Endothelial cell of umbilical vein (primary cell): ENCODE data around the gene PCNX1. TPM values are rescaled to one million over a fixed set of nuclear protein-coding genes. Genes with fewer than 3 reads are reported as not detected.
A peak's percentile ranks its signal among the peaks of the same experiment; 100 is the strongest.

Experiments used
- BruUV-seq: library from RNA; stranded (reverse); fragments of 400-500 nt; replicated peaks from 2 replicates; lab custom pipeline; 2021; lab: Mats Ljungman, UMichigan
- CTCF ChIA-PET: fragments of 300-600, 350-600 bp; sonication (Branson Sonifier 250); formaldehyde crosslinking; loops from one replicate; lab custom pipeline; 2021; ENCODE audit warnings: antibody characterized with exemption, inconsistent platforms; lab: Charles Lee
- POLR2A ChIA-PET: fragments of 300-600, 350-600 bp; sonication (Branson Sonifier 250); formaldehyde crosslinking; loops from one replicate; lab custom pipeline; 2021; ENCODE audit warnings: antibody characterized with exemption, inconsistent platforms; lab: Charles Lee
- DNase-seq: peaks from one replicate; pipeline ENCODE4 v3.0.0-alpha.2; 2011; ENCODE audit warnings: low read depth, low spot score
- FAIRE-seq: peaks from 2 replicates; lab custom pipeline; 2011; peaks lifted over from hg19 to GRCh38; lab: Jason Lieb, UNC
- H2AFZ ChIP-seq: 2 replicates; pipeline ENCODE4 v1.6.0; 2012; ENCODE audit warnings: low read depth, low read length, control low read depth, inconsistent platforms
- H3K27ac ChIP-seq: 2 replicates; pipeline ENCODE4 v1.5.1; 2011; ENCODE audit warnings: low read depth, mild to moderate bottlenecking, control low read depth, low read length, moderate library complexity; ENCODE audit not compliant: insufficient read depth
- H3K27me3 ChIP-seq, 2 experiments: 2 replicates each; pipeline versions ENCODE4 v1.6.0 to v1.6.1; 2011; ENCODE audit warnings: low read length in 2 of 2, mixed read lengths in 1 of 2; ENCODE audit not compliant: control insufficient read depth in 2 of 2, insufficient read depth in 2 of 2
- H3K36me3 ChIP-seq, 2 experiments: 2 replicates in 1 of 2; 3 replicates in 1 of 2; pipeline ENCODE4 v1.5.1; 2011; ENCODE audit warnings: low read length in 2 of 2, mild to moderate bottlenecking in 1 of 2, moderate library complexity in 1 of 2; ENCODE audit not compliant: control insufficient read depth in 2 of 2, insufficient read depth in 2 of 2; ENCODE audit errors: extremely low read depth in 1 of 2
- H3K4me1 ChIP-seq: 3 replicates; pipeline ENCODE4 v1.5.1; 2011; ENCODE audit warnings: mild to moderate bottlenecking, low read length; ENCODE audit not compliant: control insufficient read depth, insufficient read depth; ENCODE audit errors: extremely low read depth
- H3K4me2 ChIP-seq: 2 replicates; pipeline ENCODE4 v1.6.1; 2011; ENCODE audit warnings: low read length, control low read depth, mixed read lengths; ENCODE audit not compliant: insufficient read depth
- H3K4me3 ChIP-seq, 3 experiments: fragments of 200-600 bp in 1 of 3; sonication (generic), shearing (Covaris generic) in 1 of 3; replicated peaks in 1 of 3; 2 replicates each; pipeline ENCODE4 v1.5.1; 2011 to 2016; ENCODE audit warnings: control low read depth in 3 of 3, low read length in 3 of 3, mild to moderate bottlenecking in 2 of 3, inconsistent platforms in 1 of 3, low read depth in 1 of 3, moderate library complexity in 1 of 3; ENCODE audit not compliant: insufficient read depth in 1 of 3
- H3K79me2 ChIP-seq: 2 replicates; pipeline ENCODE4 v1.6.0; 2012; ENCODE audit warnings: low read length, inconsistent platforms; ENCODE audit not compliant: control insufficient read depth, insufficient read depth
- H3K9ac ChIP-seq: replicated peaks from 2 replicates; pipeline ENCODE3; 2011; ENCODE audit warnings: low read length, control low read depth; ENCODE audit not compliant: insufficient read depth; ENCODE audit errors: extremely low read depth
- H3K9me1 ChIP-seq: replicated peaks from 3 replicates; pipeline ENCODE4 v1.6.0; 2011; ENCODE audit warnings: mild to moderate bottlenecking, low read length; ENCODE audit not compliant: control insufficient read depth, insufficient read depth; ENCODE audit errors: extremely low read depth
- H3K9me3 ChIP-seq: replicated peaks from 2 replicates; pipeline ENCODE4 v1.5.1; 2012; ENCODE audit warnings: low read length, inconsistent platforms; ENCODE audit not compliant: control insufficient read depth, insufficient read depth
- H4K20me1 ChIP-seq: replicated peaks from 2 replicates; pipeline ENCODE3; 2011; ENCODE audit warnings: mild to moderate bottlenecking, low read length; ENCODE audit not compliant: control insufficient read depth, insufficient read depth; ENCODE audit errors: extremely low read depth
- FOS ChIP-seq: IDR thresholded peaks from 2 replicates; pipeline ENCODE4 v1.6.1; 2011; ENCODE audit warnings: mild to moderate bottlenecking, low read length, moderate library complexity, borderline replicate concordance; ENCODE audit not compliant: insufficient read depth
- JUN ChIP-seq: IDR thresholded peaks from 2 replicates; pipeline ENCODE4 v1.6.1; 2011; ENCODE audit warnings: borderline replicate concordance, low read depth; ENCODE audit not compliant: insufficient read length, insufficient read depth
- POLR2A ChIP-seq: IDR thresholded peaks from 2 replicates; pipeline ENCODE4 v1.6.1; 2012; ENCODE audit warnings: low read depth, mild to moderate bottlenecking, control low read depth, low read length
- POLR2AphosphoS5 ChIP-seq: IDR thresholded peaks from 2 replicates; pipeline ENCODE4 v1.6.1; 2012; ENCODE audit warnings: low read depth, mild to moderate bottlenecking, control low read depth, low read length, moderate library complexity; ENCODE audit not compliant: insufficient read depth
- dilution Hi-C: fragments of 300-500 bp; cut with MboI; formaldehyde crosslinking; loops from one replicate; pipeline ENCODE4 v1.15.0; 2019; ENCODE audit warnings: low sequenced_read_pairs; ENCODE audit not compliant: extremely low pct_ligation_motif_present
- intact Hi-C: fragments of 100-400 bp; cut with micrococcal nuclease; formaldehyde crosslinking; loops from one replicate; pipeline ENCODE4 v1.10.0; 2022
- polyA plus RNA-seq, 4 experiments: library from polyadenylated mRNA; depleted of rRNA in 3 of 4; stranded (reverse) in 3 of 4; unstranded in 1 of 4; fragments of >200 nt; gene quantifications; 2 replicates each; pipeline versions ENCODE4 v1.2.1 to v1.2.3, GENCODE V29; 2011 to 2012; ENCODE audit warnings: missing spikeins in 1 of 4
- total RNA-seq: library from RNA; stranded (reverse); gene quantifications from 2 replicates; pipeline ENCODE4 v1.2.3, GENCODE V29; 2021
- TF ChIP-seq, protein P1 (sequence below), 2 donors: IDR thresholded peaks; 1 replicate in 1 of 2; 2 replicates in 1 of 2; pipeline ENCODE4 v1.5.1; 2011; ENCODE audit warnings: low read length in 2 of 2, mild to moderate bottlenecking in 2 of 2, moderate library complexity in 2 of 2, control low read depth in 1 of 2, inconsistent platforms in 1 of 2, low read depth in 1 of 2; ENCODE audit not compliant: insufficient read depth in 1 of 2; ENCODE audit errors: extremely low read depth in 1 of 2

The PCNX1 gene
- total and polyA plus RNA-seq, 2 donors (not counting 3 experiments of a cell fraction or from before 2014, with no cell fraction given): 21.4 to 40.5 TPM

DNA sequence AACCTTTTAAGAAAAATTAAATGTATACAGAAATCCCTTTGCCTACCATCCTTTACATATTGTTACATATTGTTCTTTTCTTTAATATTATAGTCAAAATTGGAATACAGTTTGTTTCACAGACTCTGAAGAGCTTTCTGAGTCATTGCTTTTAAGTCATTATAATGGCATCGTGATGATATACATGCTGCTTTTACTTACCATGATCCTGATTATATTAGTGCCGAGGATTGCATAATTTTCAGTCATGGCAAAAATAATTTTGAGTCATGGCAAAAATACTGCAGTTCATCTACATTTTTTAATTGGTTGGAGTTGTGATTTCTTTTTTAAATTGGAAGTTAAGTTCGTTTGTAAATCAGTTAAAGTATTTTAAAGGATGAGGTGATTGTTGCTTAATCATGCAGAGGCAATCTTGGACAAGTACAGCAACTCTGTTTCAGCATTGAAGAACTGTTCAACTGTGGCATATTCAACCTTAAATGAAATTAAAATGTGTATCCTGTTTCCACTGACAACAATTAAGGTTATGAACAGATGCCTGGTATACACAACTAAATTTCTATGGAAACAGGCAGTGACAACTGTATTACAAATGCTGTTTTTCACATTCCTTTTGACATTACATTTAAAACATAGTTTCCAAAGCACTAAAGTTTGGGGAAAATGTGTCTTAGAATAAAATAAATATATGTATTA lies 142.3 kb downstream of the PCNX1 start:
- peaks cover 3 to 9% of the 10 kb centered on the region in 2 experiments for H3K36me3 ChIP-seq
- H3K9ac ChIP-seq: no peak overlapping the region
- H3K27ac ChIP-seq: no peak overlapping the region
- FAIRE-seq (no peak), DNase-seq (peak; percentile 17)
- dilution Hi-C loops: no loop called here
- BruUV-seq: no TSS peak
- no peaks in the 10 kb centered on the region for H3K9me3 ChIP-seq
- no peaks in the 10 kb centered on the region for H4K20me1 ChIP-seq
- H3K9me1 ChIP-seq: no peaks in the 10 kb centered on the region
- intact Hi-C loops: loop anchor here (2.0 kb wide), 1 partner anchor 703 kb away; no protein-coding TSS in a partner anchor
- H3K79me2 ChIP-seq: no peaks in the 10 kb centered on the region
- no peaks in the 10 kb centered on the region for H3K27me3 ChIP-seq
- H3K4me2 ChIP-seq: no peak overlapping the region
- TF ChIP-seq JUN: no peak
- TF ChIP-seq, protein P1, sequence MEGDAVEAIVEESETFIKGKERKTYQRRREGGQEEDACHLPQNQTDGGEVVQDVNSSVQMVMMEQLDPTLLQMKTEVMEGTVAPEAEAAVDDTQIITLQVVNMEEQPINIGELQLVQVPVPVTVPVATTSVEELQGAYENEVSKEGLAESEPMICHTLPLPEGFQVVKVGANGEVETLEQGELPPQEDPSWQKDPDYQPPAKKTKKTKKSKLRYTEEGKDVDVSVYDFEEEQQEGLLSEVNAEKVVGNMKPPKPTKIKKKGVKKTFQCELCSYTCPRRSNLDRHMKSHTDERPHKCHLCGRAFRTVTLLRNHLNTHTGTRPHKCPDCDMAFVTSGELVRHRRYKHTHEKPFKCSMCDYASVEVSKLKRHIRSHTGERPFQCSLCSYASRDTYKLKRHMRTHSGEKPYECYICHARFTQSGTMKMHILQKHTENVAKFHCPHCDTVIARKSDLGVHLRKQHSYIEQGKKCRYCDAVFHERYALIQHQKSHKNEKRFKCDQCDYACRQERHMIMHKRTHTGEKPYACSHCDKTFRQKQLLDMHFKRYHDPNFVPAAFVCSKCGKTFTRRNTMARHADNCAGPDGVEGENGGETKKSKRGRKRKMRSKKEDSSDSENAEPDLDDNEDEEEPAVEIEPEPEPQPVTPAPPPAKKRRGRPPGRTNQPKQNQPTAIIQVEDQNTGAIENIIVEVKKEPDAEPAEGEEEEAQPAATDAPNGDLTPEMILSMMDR (IDR thresholded peaks at IDR 0.05; ENCODE audit: extremely low read depth in 1 of 2, insufficient read depth in 1 of 2, low read depth in 1 of 2, low read length in 2 of 2): no peak
- TF ChIP-seq POLR2A: no peak
- TF ChIP-seq FOS: no peak
- no peak for TF ChIP-seq POLR2AphosphoS5
- H2AFZ ChIP-seq: no peak overlapping the region
- H3K4me1 ChIP-seq: no peaks in the 10 kb centered on the region
- H3K4me3 ChIP-seq: no peak overlapping the region
- POLR2A ChIA-PET: no interaction called here
- CTCF ChIA-PET: interaction anchor here (0.6 to 3.7 kb wide), 24 partner anchors 8 to 806 kb away, joined by 3 to 26 read pairs (median 4); partner anchors contain the start of gene PCNX1
